ENCODE data around the gene EMX1.
"Not testable (repeated sequence)": the region's sequence is repeated elsewhere in the genome, so short reads cannot be mapped to it uniquely, and the experiment has no call there.

EMX1 gene

GRCh38 chr2:72901426-72901825, 15.9 kb upstream of the EMX1 start:
- no peak for DNase-seq

GRCh38 chr2:72907369-72907768, 9.9 kb upstream of the EMX1 start:
- DNase-seq: not testable (repeated sequence)

GRCh38 chr2:72908741-72909140, 8.6 kb upstream of the EMX1 start:
- no peak for DNase-seq

GRCh38 chr2:72911256-72911655, 6.1 kb upstream of the EMX1 start:
- DNase-seq: no peak

GRCh38 chr2:72913486-72914205, 3.7 kb upstream of the EMX1 start:
- DNase-seq: no peak

- no peak for DNase-seq
These were observed 3.1 kb upstream of the EMX1 start for GRCh38 chr2:72914206-72914559.

- no peak for DNase-seq
These were observed 2.6 kb upstream of the EMX1 start for GRCh38 chr2:72914589-72915319.

GRCh38 chr2:72915320-72915906, 1.9 kb upstream of the EMX1 start:
- DNase-seq: no peak

- DNase-seq: peak; percentile 23 to 67
These were observed 1.2 kb upstream of the EMX1 start for GRCh38 chr2:72915907-72916742.

GRCh38 chr2:72916743-72917137, 579 bp upstream of the EMX1 start:
- DNase-seq: peak in 1 of 2 experiments; percentile 29

- peak in 1 of 2 experiments; percentile 15 for DNase-seq
These were observed 696 bp downstream of the EMX1 start for GRCh38 chr2:72917877-72918553.

GRCh38 chr2:72919414-72920317, 2.3 kb downstream of the EMX1 start:
- DNase-seq: no peak

- DNase-seq: no peak
These were observed 3.2 kb downstream of the EMX1 start for GRCh38 chr2:72920318-72921087.

- no peak for DNase-seq
These were observed 4.0 kb downstream of the EMX1 start for GRCh38 chr2:72921088-72921851.

- no peak for DNase-seq
These were observed 4.5 kb downstream of the EMX1 start for GRCh38 chr2:72921853-72922252.

- DNase-seq: no peak
These were observed 6.6 kb downstream of the EMX1 start for GRCh38 chr2:72923833-72924352.

GRCh38 chr2:72924353-72925240, 7.3 kb downstream of the EMX1 start:
- DNase-seq: no peak

GRCh38 chr2:72925328-72925943, 8.1 kb downstream of the EMX1 start:
- no peak for DNase-seq

All from NCI-H2081 (cell line).